GM12891 (cell line): ENCODE results near the gene PLCB2.

Source experiments
- POLR2A ChIP-seq: IDR thresholded peaks from 2 replicates; pipeline ENCODE4 v1.6.1; 2011; ENCODE audit warnings: low read depth, low read length, control low read depth
- POLR2AphosphoS5 ChIP-seq: IDR thresholded peaks from 2 replicates; pipeline ENCODE4 v1.6.1; 2011; ENCODE audit warnings: low read depth, low read length, control low read depth

DNA sequence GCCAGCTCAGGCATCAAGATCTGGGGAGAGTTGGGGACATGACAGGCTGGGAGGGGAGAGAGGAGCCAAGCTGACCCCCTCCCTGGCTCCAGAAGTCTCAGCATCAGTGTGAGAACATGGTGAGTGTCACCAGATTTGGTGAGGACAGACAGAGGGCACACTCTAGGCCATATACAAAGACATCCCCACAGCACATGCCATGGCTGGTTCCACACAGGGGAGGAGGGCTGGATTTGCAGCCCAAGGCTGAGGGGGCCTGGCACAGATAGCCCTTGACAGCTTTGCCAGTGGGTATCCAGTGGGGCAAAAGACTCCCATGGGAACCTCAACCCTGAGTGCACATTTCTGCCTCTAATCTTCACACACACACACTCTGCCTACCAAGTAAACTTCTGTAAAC lies 14.7 kb downstream of the PLCB2 start:
- TF ChIP-seq POLR2A (no peak), POLR2AphosphoS5 (no peak)
